GM12891 (cell line): Measurements from ENCODE around the gene SPANXN2.
"Not testable (repeated sequence)": the region's sequence is repeated elsewhere in the genome, so short reads cannot be mapped to it uniquely, and the experiment has no call there.

Experiments used
- POLR2A ChIP-seq: IDR thresholded peaks from 2 replicates; pipeline ENCODE4 v1.6.1; 2011; ENCODE audit warnings: low read depth, low read length, control low read depth
- POLR2AphosphoS5 ChIP-seq: IDR thresholded peaks from 2 replicates; pipeline ENCODE4 v1.6.1; 2011; ENCODE audit warnings: low read depth, low read length, control low read depth
- SPI1 ChIP-seq: IDR thresholded peaks from 2 replicates; pipeline ENCODE4 v1.6.1; 2011; ENCODE audit warnings: low read depth, low read length, control low read depth

- TF ChIP-seq POLR2A, POLR2AphosphoS5, SPI1: not testable (repeated sequence)
These were observed 47.2 kb upstream of the SPANXN2 start for GRCh38 chrX:143767789-143768188.
